ENCODE measurements around the gene LARGE2.

The LARGE2 gene

GRCh38 chr11:45917286-45917622, 5.2 kb upstream of the LARGE2 start:
- no peak for DNase-seq (ENCODE audit: low read depth)

GRCh38 chr11:45917623-45918330, 4.7 kb upstream of the LARGE2 start, which contains the start of gene PEX16:
Gene PEX16 (minus strand): TSS chr11:45917877. CDS start chr11:45917811, 66 bp downstream.
- DNase-seq (ENCODE audit: low read depth) = peak; percentile 99

- DNase-seq (ENCODE audit: low read depth) = peak; percentile 21
These were observed 4.0 kb upstream of the LARGE2 start for GRCh38 chr11:45918331-45918941.

- DNase-seq (ENCODE audit: low read depth) = no peak
These were observed 3.3 kb upstream of the LARGE2 start for GRCh38 chr11:45918962-45919675.

- no peak for DNase-seq (ENCODE audit: low read depth)
These were observed 2.5 kb upstream of the LARGE2 start for GRCh38 chr11:45919806-45920530.

GRCh38 chr11:45920531-45921477, 1.7 kb upstream of the LARGE2 start:
- DNase-seq (ENCODE audit: low read depth) = no peak

GRCh38 chr11:45921561-45922424, 663 bp upstream of the LARGE2 start:
- no peak for DNase-seq (ENCODE audit: low read depth)

- DNase-seq (ENCODE audit: low read depth) = no peak
These were observed 1.8 kb downstream of the LARGE2 start for GRCh38 chr11:45924036-45924915.

GRCh38 chr11:45924927-45925326, 2.5 kb downstream of the LARGE2 start:
- no peak for DNase-seq (ENCODE audit: low read depth)

- no peak for DNase-seq (ENCODE audit: low read depth)
These were observed 3.1 kb downstream of the LARGE2 start for GRCh38 chr11:45925550-45925949.

- no peak for DNase-seq (ENCODE audit: low read depth)
These were observed 3.5 kb downstream of the LARGE2 start for GRCh38 chr11:45926001-45926401.

- DNase-seq (ENCODE audit: low read depth) = no peak
These were observed 4.3 kb downstream of the LARGE2 start for GRCh38 chr11:45926536-45927331.

- no peak for DNase-seq (ENCODE audit: low read depth)
These were observed 4.9 kb downstream of the LARGE2 start for GRCh38 chr11:45927332-45927683.

GRCh38 chr11:45927684-45928413, 5.4 kb downstream of the LARGE2 start:
- no peak for DNase-seq (ENCODE audit: low read depth)

GRCh38 chr11:45928535-45929215, 6.2 kb downstream of the LARGE2 start:
- DNase-seq (ENCODE audit: low read depth) = no peak

GRCh38 chr11:45929486-45930030, 7.1 kb downstream of the LARGE2 start:
- DNase-seq (ENCODE audit: low read depth) = no peak

Data from GM04503 (cell line).